Measurements from ENCODE around the gene CLASP2.

DNA sequence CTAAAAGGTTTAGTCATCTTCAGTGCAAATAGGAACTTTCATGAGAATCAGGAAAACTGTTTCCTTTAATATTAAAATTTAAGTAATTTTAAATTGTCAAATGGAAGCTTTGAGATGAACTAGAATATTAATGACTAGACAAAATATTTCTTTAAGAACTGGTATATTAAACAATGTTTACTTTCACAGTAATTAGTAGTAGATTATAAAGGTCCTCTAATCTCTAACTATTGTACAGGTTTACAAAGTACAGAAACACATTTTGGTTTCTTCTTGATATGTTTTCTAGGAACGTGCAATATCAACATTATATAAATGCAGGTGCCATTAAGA lies 138.9 kb downstream of the CLASP2 start:
- TF ChIP-seq EZH2 (optimal IDR thresholded peaks at IDR 0.05; ENCODE audit: low read depth, low read length), result no peak
- TF ChIP-seq, protein P1, sequence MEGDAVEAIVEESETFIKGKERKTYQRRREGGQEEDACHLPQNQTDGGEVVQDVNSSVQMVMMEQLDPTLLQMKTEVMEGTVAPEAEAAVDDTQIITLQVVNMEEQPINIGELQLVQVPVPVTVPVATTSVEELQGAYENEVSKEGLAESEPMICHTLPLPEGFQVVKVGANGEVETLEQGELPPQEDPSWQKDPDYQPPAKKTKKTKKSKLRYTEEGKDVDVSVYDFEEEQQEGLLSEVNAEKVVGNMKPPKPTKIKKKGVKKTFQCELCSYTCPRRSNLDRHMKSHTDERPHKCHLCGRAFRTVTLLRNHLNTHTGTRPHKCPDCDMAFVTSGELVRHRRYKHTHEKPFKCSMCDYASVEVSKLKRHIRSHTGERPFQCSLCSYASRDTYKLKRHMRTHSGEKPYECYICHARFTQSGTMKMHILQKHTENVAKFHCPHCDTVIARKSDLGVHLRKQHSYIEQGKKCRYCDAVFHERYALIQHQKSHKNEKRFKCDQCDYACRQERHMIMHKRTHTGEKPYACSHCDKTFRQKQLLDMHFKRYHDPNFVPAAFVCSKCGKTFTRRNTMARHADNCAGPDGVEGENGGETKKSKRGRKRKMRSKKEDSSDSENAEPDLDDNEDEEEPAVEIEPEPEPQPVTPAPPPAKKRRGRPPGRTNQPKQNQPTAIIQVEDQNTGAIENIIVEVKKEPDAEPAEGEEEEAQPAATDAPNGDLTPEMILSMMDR (IDR thresholded peaks at IDR 0.05; ENCODE audit: low read length), result no peak

Measured in MM.1S (cell line).